NCI-H1930 (cell line): ENCODE measurements around the gene CCT6B.
"Not testable (repeated sequence)": the region's sequence is repeated elsewhere in the genome, so short reads cannot be mapped to it uniquely, and the experiment has no call there.

Experiments
- DNase-seq, 2 experiments: peaks; one replicate each; lab custom pipeline; 2025; lab: John Stamatoyannopoulos, UW

The CCT6B gene

GRCh38 chr17:34980681-34981537, 19.6 kb upstream of the CCT6B start:
- DNase-seq, result peak; percentile 61 to 78

GRCh38 chr17:34980353-34980680, 19.1 kb upstream of the CCT6B start, which contains the start of gene LIG3:
LIG3 (plus strand) TSS chr17:34980512; CDS start chr17:34983006, 2,494 bp downstream.
- DNase-seq, result peak; percentile 82 to 88

- no peak for DNase-seq
Measured at GRCh38 chr17:34979650-34980352, 18.5 kb upstream of the CCT6B start.

GRCh38 chr17:34979153-34979552, 17.9 kb upstream of the CCT6B start:
- DNase-seq, result no peak

- no peak for DNase-seq
Measured at GRCh38 chr17:34974794-34975785, 13.8 kb upstream of the CCT6B start.

- DNase-seq, result no peak
Measured at GRCh38 chr17:34974179-34974578, 12.9 kb upstream of the CCT6B start.

- no peak for DNase-seq
Measured at GRCh38 chr17:34958438-34958837, 2.8 kb downstream of the CCT6B start.

- not testable (repeated sequence) for DNase-seq
Measured at GRCh38 chr17:34950780-34951179, 10.5 kb downstream of the CCT6B start.

GRCh38 chr17:34930283-34930682, 31.0 kb downstream of the CCT6B start:
- no peak for DNase-seq

- no peak for DNase-seq
Measured at GRCh38 chr17:34926661-34927060, 34.6 kb downstream of the CCT6B start.

- DNase-seq, result no peak
Measured at GRCh38 chr17:34920676-34921075, 40.6 kb downstream of the CCT6B start.

GRCh38 chr17:34917381-34917780, 43.9 kb downstream of the CCT6B start:
- DNase-seq, result no peak

- DNase-seq, result no peak
Measured at GRCh38 chr17:34916120-34916519, 45.1 kb downstream of the CCT6B start.

GRCh38 chr17:34913001-34913400, 48.3 kb downstream of the CCT6B start:
- DNase-seq, result no peak

GRCh38 chr17:34909040-34909439, 52.2 kb downstream of the CCT6B start:
- no peak for DNase-seq

- no peak for DNase-seq
Measured at GRCh38 chr17:34902831-34903547, 58.3 kb downstream of the CCT6B start.

GRCh38 chr17:34899643-34900291, 61.5 kb downstream of the CCT6B start:
- no peak for DNase-seq

- DNase-seq, result no peak
Measured at GRCh38 chr17:34895383-34895782, 65.9 kb downstream of the CCT6B start.

GRCh38 chr17:34894964-34895363, 66.3 kb downstream of the CCT6B start:
- DNase-seq, result no peak

GRCh38 chr17:34892461-34893249, 68.6 kb downstream of the CCT6B start:
- DNase-seq, result no peak
